Stimulated activated CD8-positive, alpha-beta memory T cell treated with anti-CD3 and anti-CD28 coated beads, Interleukin-15, amount 100 ng/mL, for 48 hours (primary cell): ENCODE results near the gene NBDY.
"Not testable (repeated sequence)": the region's sequence is repeated elsewhere in the genome, so short reads cannot be mapped to it uniquely, and the experiment has no call there.

Experiments
- DNase-seq, 2 donors: peaks; one replicate each; pipeline ENCODE4 v3.0.0-alpha.2; 2020; ENCODE audit warnings: low read depth in 2 of 2

The NBDY gene

DNA sequence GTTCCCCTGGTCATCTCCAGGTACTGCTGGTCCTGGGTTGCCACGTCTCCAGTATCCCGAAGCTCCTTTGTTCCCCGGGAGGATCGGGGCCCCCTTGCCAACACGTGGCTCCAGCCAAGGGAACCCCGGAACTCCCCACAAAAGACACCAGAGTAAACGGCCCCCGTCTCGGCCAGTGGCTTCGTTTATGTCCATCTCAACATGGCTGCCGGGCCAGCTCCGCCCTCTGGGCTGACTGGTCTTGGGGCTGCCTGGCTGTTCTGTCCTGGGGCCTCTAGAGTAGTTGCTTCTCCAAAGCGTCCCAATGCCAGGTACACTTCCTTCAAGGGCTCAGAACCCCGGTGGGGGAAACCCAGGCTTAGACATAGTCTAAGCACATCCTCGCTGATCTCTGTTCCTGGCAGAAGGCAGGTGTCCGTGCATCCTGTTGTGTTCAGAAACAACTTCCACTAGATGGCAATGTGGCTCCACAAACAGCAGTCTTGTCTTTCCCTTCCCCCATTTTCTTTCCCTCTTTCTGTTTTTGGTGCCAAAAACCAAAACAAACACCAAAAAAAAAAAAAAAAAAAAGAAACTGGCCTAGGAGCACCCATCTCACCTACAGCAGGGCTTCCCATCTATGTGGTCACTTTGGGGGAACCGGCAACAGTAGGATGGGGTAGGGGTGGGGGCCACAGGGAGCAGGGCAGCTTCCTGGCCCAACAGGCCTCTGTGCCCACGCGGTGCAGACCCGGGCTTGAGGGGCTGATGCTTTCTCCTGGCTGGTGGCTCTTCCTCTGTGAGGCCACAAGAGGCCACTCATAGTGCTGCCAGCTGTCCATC lies 35.3 kb downstream of the NBDY start:
- DNase-seq: no peak

DNA sequence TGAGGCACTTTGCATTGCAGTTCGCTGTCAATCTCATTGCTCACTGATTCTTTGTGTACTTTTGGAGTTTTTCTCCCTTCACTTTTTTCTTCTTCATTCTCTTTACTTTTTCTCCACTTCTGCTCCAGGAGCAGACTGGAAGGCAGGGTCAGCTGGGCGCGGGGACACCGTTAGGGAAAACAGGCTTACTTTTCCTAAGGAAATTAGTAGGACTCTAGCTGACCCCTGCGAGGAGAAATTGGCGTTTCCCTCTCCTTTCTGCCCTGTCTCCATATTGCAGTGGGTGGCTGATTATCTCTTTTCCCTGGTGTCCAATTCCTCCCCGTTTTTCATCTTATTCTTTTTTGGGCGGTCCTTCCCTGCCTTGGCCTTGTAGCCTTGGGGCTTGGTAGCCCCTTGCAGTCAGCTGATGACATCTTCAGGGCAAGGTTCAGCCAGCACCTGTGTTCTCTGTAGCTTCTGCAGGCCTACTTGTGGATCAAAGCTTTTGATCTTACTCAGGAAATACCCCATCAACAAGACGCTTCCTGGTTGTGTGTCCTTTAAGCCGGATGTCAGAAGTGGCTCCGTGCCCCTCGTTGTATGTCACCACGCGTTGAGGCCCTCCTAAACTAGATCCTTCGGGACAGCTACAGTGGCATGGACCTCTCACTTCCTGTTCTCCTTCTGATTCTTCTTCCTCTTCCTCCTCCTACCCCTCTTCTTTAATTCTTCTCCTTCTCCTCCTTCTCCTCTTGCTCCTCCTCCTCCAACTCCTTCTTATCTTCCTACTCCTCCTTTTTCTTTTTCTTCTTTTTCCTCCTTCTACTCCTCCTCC lies 36.1 kb downstream of the NBDY start:
- no peak for DNase-seq

DNA sequence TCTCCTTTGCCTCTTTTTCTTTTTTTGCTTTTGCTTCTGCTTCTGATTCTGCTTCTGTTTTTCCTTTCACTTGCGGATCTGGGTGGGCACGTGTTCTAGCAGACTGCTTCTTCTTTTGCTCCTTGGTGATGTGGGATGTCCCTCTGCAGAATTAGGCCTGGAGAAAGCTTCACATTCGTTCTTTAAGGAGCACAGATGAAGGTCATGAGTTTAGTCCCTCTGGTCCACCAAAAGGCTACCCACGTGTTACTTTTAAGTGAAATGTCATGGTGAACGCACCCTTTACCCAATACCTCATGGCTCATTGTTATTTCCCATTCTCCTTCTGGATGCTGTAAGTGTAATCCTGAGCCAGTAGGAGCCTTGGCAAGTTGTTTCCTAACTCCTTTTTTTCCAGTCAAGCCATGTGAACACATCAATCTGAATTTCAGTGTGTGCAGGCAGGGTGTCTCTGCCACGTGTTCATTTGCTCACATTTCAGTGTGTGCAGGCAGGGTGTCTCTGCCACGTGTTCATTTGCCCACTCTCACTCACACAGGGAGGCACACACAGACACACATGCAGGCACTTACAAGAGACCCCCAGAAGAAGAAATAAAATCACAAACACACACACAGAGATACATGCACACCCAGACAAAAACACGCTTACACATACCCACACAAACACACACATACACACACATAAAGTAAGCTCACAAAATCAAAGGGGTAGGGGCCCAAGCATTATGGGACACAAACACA lies 36.9 kb downstream of the NBDY start:
- no peak for DNase-seq

DNA sequence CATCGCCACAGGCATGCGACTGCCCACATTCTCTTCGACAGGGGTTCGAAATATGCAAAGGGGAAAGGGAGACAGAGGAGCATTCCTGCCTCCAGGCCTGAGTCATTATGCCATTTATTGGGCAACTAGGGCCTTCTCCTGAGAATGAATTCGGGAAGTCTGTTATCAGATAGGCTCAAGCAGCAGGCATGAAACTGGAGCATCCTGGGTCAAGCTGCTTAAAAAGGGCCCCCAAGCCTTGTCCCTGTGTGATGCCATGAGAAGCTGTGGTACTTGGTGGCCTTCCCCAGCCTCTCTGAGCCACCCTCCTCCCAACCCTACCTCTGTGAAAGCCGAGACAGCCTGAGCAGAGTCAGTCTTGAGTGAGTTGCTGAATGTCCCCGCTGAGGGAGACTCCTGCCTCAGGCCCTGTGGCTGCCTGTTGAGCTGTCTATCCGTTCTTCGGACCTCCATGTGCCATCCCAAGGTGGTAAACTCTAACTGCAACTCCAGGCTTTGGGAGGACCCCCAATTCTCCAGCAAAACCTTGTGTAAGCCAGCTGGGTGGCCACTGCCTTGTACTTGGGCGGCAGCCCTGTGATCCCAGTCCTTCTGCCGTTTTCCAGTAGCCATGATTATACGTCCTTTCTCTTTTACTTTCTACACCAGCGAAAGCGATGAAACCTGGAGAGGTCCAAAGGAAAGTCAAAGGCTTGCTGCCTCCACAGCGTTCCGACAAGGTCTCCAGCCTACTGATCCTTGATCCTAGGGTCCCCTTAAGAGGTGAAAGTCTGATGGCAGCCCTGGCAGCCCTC lies 37.7 kb downstream of the NBDY start:
- DNase-seq: no peak

DNA sequence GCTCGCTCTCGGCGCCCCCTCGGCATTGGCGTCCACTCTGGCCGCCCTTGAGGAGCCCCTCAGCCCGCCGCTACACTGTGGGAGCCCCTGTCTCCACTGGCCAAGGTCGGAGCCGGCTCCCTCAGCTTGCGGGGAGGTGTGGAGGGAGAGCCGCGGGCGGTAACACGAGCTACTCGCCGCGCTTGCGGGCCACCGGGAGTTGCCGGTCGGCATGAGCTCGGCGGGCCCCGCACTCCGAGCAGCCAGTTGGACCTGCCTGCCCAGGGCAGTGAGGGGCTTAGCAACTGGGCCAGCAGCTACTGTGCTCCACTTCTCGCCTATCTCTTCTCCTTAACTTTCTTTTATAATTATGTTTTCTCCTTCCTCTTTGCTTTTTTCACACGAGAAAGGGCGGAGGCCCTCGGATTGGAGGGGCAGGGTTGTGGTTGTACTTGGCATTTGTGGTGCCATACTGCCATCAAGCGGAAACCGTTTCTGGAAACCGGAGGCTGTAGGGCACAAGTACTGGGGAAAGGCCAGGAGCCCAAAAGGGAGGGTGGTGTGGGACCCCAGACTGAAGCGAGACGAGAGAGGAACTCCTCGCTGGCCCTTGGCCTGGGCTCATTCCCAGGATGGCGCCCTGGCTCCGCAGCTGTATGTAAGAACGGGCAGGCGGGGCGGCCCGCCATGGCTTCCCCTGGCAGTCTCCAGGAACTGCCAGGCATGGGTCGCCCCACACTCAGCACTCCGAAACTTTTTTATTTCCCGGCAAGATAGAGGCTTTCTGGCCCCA lies 38.5 kb downstream of the NBDY start:
- DNase-seq: not testable (repeated sequence)

DNA sequence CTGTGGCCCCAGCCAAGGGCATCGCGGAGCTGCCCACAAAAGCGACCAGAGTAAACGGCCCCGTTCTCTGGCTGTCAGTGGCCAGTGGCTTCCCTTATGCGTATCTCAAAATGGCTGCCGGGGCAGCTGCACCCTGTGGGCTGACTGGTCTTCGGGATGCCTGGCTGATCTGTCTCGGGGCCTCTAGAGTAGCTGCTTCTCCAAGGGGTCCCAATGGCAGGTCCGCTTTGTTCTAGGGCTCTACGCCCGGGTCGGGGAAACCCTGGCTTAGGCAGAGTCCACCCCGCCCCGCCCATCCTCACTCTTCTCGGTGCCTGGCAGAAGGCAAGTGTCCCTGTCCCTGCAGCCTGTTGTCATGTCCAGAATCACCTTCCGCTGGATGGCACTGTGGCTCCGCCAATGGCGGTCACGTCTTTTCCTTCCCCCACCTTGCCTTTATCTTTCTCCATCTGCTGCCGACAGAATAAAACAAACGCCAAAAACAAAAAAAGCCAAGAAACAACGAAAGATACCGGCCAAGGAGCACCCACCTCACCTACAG lies 39.1 kb downstream of the NBDY start:
- DNase-seq: not testable (repeated sequence)

DNA sequence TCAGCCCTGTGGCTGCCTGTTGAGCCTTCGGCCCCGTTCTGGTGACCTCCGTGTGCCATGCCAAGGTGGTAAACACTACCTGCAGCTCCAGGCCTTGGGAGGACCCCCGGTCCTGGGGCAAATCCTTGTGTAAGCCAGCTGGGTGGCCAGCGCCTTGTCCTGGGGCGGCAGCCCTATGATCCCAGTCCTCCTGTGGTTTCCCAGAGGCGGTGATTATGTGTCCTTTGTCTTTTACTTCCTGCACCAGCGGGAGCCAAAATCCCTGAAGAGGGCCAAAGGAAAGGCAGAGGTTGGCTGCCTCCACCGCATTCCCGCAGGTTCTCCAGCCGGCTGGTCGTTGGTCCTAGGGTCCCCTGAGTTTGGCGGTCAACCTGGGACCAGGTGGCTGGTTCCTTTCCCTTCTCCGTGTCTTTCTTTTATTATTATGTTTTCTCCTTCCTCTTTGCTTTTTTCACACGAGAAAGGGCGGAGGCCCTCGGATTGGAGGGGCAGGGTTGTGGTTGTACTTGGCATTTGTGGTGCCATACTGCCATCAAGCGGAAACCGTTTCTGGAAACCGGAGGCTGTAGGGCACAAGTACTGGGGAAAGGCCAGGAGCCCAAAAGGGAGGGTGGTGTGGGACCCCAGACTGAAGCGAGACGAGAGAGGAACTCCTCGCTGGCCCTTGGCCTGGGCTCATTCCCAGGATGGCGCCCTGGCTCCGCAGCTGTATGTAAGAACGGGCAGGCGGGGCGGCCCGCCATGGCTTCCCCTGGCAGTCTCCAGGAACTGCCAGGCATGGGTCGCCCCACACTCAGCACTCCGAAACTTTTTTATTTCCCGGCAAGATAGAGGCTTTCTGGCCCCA lies 43.9 kb downstream of the NBDY start:
- DNase-seq: not testable (repeated sequence)

DNA sequence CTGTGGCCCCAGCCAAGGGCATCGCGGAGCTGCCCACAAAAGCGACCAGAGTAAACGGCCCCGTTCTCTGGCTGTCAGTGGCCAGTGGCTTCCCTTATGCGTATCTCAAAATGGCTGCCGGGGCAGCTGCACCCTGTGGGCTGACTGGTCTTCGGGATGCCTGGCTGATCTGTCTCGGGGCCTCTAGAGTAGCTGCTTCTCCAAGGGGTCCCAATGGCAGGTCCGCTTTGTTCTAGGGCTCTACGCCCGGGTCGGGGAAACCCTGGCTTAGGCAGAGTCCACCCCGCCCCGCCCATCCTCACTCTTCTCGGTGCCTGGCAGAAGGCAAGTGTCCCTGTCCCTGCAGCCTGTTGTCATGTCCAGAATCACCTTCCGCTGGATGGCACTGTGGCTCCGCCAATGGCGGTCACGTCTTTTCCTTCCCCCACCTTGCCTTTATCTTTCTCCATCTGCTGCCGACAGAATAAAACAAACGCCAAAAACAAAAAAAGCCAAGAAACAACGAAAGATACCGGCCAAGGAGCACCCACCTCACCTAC lies 44.5 kb downstream of the NBDY start:
- not testable (repeated sequence) for DNase-seq

DNA sequence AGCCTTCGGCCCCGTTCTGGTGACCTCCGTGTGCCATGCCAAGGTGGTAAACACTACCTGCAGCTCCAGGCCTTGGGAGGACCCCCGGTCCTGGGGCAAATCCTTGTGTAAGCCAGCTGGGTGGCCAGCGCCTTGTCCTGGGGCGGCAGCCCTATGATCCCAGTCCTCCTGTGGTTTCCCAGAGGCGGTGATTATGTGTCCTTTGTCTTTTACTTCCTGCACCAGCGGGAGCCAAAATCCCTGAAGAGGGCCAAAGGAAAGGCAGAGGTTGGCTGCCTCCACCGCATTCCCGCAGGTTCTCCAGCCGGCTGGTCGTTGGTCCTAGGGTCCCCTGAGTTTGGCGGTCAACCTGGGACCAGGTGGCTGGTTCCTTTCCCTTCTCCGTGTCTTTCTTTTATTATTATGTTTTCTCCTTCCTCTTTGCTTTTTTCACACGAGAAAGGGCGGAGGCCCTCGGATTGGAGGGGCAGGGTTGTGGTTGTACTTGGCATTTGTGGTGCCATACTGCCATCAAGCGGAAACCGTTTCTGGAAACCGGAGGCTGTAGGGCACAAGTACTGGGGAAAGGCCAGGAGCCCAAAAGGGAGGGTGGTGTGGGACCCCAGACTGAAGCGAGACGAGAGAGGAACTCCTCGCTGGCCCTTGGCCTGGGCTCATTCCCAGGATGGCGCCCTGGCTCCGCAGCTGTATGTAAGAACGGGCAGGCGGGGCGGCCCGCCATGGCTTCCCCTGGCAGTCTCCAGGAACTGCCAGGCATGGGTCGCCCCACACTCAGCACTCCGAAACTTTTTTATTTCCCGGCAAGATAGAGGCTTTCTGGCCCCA lies 49.3 kb downstream of the NBDY start:
- DNase-seq: not testable (repeated sequence)

DNA sequence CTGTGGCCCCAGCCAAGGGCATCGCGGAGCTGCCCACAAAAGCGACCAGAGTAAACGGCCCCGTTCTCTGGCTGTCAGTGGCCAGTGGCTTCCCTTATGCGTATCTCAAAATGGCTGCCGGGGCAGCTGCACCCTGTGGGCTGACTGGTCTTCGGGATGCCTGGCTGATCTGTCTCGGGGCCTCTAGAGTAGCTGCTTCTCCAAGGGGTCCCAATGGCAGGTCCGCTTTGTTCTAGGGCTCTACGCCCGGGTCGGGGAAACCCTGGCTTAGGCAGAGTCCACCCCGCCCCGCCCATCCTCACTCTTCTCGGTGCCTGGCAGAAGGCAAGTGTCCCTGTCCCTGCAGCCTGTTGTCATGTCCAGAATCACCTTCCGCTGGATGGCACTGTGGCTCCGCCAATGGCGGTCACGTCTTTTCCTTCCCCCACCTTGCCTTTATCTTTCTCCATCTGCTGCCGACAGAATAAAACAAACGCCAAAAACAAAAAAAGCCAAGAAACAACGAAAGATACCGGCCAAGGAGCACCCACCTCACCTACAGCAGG lies 50.0 kb downstream of the NBDY start:
- not testable (repeated sequence) for DNase-seq

DNA sequence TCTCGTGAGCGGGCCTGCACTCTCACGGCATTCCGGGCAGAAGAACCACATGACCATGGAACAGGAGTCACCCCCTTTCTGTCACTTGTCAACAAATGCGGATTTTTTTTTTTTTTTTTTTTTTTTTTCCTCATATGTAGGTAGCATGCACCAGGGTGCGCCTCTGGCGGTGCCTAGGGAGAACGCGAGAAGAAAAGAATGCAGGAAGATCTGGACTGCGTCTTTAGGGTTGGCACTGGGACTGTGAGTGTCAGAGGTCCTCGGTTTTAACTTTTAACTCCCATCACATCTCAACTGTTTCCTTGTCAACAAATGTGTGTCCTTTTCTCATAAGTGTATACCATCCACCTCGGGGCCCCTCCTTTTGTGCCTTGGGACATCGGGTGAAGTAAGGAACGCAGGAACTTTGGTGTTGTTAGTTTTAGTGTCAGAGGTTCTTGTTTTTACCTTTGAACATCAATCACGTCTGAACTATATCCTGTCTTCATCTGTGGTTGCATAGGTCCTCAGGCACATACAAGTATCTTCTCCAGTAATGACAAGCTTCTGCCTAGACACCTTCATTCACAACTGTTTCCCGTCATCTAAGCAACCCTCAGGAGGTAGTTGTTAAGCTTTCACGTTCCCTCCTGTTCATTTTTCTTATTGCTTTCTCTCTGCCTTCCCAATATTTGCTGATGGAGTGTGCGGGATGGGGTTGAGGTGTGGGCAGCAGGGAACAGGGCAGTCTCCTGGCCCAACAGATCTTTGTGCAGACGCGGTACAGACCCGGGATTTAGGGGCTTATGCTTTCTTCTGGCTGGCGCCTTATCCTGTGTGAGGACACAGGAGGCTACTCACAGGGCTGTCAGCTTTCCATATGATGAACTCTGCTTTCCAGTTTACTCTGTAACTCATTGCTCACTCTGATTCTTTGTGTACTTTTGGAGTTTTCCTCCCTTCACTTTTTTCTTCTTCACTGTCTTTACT lies 51.9 kb downstream of the NBDY start:
- DNase-seq: not testable (repeated sequence)

DNA sequence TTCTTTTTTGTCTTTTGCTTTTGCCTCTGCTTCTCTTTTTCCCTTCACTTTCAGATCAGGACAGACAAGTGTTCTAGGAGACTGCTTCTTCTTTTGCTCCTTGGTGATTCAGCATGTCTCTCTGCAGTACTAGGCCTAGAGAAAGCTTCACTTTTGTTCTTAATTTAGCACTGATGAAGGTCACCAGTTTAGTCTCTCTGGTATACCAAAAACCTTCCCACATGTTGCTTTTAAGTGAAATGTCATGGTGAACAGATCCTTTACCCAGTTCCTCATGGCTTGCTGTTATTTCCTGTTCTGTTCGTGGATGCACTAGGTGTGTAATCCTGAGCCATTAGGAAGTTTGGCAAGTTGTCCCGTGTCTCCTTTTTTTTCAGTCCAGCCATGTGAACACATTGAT lies 53.3 kb downstream of the NBDY start:
- DNase-seq: no peak

DNA sequence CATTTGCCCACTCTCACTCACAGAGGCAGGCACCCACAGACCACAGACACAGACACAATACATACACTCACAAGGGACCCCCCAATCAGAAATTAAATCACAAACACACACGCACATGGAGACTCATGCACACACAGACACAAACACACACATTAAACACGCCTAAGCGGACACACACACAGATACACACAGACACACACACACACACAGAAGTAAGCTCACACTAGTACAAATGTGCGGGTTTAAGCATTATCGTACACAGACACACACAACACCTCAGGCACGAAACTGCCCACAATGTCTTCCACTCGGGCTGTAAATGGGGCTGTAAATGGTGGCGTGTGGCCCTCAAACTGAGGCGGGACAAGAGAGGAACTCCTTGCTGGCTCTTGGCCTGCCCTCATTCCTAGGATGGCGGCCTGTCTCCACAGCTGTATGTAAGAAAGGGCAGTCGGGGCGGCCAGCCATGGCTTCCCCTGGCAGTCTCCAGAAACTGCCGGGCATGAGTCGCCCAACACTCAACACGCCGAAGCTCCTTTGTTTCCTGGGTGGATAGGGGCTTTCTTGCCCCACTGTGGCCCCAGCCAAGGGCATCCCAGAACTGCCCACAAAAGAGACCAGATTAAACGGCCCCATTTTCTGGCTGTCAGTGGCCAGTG lies 53.9 kb downstream of the NBDY start:
- no peak for DNase-seq

DNA sequence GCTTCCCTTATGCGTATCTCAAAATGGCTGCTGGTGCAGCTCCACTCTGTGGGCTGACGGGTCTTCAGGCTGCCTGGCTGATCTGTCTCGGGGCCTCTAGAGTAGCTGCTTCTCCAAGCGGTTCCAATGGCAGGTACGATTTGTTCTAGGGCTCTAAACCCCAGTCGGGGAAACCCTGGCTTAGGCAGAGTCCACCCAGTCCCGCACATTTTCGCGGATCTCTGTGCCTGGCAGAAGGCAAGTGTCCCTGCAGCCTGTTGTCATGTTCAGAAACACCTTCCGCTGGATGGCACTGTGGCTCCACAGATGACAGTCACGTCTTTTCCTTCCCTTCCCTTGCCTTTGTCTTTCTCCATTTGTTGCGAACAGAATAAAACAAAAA lies 54.4 kb downstream of the NBDY start:
- no peak for DNase-seq

DNA sequence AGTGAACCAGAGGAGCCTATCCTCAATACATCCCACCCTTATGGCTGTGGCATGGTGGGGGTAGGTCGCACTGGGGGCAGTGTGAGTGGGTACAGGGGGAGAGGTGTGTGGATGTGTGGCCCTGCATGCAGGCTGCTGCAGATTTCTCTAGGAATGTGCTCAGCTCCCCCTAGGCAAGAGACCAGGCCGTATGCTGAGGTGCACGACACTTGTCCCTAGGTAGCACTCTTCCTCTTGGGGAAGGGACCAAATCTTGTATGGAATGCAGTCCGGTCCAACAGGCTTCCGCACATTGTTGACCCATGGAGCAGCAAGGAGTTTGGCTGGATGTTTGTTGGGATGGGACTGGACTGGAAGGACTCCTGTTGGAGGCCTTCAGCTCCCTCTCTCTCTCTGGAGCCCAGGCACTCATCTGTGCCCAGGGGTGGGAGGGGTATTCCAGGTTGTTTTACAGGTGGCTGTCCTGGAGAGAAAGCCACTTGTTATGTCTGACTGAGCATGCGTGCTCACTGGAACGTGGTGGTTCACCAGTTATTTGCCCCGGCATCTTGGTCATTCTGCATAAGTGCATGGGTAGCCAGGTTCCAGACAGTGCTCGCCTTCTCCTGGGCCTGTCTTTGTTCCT lies 55.1 kb downstream of the NBDY start:
- no peak for DNase-seq

DNA sequence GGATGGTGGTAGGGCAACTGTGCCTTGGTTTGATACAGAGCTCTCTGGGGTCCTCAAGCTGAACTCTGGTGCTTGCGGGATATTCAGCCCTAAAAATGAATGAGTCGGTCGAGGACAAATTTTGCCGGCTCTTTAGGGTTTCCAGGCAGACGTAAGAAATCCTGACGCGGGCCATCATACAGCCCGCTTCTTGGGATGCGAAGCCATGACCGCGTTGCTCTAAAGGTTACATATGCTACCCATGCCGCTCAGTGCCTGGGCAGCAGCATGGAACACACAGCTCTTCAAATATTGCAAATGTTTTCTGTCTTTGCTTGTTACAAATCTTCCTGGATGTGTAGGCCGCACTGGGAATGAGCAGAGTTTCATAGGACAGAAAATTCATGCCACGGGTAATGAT lies 55.6 kb downstream of the NBDY start:
- DNase-seq: no peak
